Mucosa of descending colon (tissue), 3 donors: Measurements from ENCODE around the gene C4A. TPM values are rescaled to one million over a fixed set of nuclear protein-coding genes. Genes with fewer than 3 reads are reported as not detected.
"Not testable (repeated sequence)": the region's sequence is repeated elsewhere in the genome, so short reads cannot be mapped to it uniquely, and the experiment has no call there.

Experiments used
- ATAC-seq: fragments of 200-7000 bp; cut with Tn5 transposase; one replicate; pipeline ENCODE4 v1.9.1; 2020; ENCODE audit warnings: mild to moderate bottlenecking, moderate library complexity
- DNase-seq, 3 donors: peaks; one replicate each; pipeline ENCODE4 v3.0.0-alpha.2; 2020
- H3K36me3 ChIP-seq: fragments of 200-600 bp; one replicate; pipeline ENCODE4 v1.8.0; 2021; ENCODE audit warnings: low read depth, mild to moderate bottlenecking
- H3K4me1 ChIP-seq: fragments of 200-600 bp; one replicate; pipeline ENCODE4 v1.8.0; 2021; ENCODE audit warnings: low read depth, mild to moderate bottlenecking
- H3K4me3 ChIP-seq: fragments of 200-600 bp; one replicate; pipeline ENCODE4 v1.8.0; 2021; ENCODE audit warnings: mild to moderate bottlenecking
- H3K9me3 ChIP-seq: fragments of 200-600 bp; one replicate; pipeline ENCODE4 v1.8.0; 2021; ENCODE audit warnings: mild to moderate bottlenecking
- intact Hi-C, 2 donors: fragments of 100-400 bp; cut with DNase I in 1 of 2; cut with micrococcal nuclease in 1 of 2; formaldehyde crosslinking; loops; one replicate each; pipeline versions ENCODE4 v1.11.0 to v1.11.1; 2022; cut with DNase I, micrococcal nuclease
- total RNA-seq, 3 donors: library from RNA; stranded (reverse); fragmentation: NEBNext Ultra II Directional in 2 of 3; extraction: Animal tissue kit (Norgen Biotek cat#: 25700) in 2 of 3; gene quantifications; one replicate each; pipeline versions ENCODE4 v1.2.1 to v1.2.4, GENCODE V29; 2021 to 2023
- donor health status: DM: no; HTN: no; CAD: no; lungs with moderate emphysema.
- donor health status: DM: no; HTN: no; CAD: no.
- donor health status: DM: no; HTN: yes; CAD: no.

Gene C4A
- total RNA-seq, 3 donors from 2014 or later, result 10.2 to 203 (median 56.0) TPM

DNA sequence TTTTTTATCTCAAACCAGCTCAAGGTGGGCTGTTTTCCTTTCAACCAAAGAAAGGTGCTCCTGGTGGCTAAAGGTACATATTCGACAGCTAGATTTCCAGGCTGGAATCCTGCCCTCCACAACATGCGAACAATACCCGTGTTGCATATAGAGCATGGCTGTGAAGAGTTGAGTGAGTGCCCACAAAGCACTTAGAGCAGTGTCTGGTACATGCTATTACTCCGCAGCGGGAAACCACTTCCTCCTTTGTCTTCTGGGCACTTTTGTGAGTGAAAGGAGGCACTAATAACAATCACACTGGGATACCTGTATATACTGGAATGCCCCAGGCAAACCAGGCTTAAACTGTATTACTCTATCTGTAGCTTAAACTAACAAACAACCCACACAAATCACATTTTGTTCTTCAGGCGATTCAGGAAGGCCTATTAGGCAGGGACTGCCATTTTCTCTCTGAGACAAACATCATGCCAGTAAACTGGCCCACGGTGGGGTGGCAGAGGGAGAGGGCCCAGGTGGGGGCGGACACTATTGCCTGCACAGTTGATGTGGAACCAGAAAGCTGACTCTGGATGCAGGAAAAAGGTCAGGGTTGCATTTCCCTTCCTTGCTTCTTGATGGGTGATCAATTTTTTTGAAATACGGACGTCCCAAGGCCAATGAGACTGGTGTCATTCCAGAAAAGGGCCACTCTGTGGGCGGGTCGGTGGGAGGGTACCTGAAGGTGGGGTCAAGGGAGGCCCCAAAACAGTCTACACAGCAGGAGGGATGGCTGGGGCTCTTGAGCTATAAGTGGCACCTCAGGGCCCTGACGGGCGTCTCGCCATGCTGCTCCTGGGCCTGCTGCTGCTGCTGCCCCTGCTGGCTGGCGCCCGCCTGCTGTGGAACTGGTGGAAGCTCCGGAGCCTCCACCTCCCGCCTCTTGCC is 56.0 kb downstream of the C4A start, which contains the start of gene CYP21A2:
CYP21A2 (plus strand) TSS at position 818 of the 927 bp plus-strand sequence; CDS start at position 826, 8 bp downstream.
- peak; percentile 26 for ATAC-seq

DNA sequence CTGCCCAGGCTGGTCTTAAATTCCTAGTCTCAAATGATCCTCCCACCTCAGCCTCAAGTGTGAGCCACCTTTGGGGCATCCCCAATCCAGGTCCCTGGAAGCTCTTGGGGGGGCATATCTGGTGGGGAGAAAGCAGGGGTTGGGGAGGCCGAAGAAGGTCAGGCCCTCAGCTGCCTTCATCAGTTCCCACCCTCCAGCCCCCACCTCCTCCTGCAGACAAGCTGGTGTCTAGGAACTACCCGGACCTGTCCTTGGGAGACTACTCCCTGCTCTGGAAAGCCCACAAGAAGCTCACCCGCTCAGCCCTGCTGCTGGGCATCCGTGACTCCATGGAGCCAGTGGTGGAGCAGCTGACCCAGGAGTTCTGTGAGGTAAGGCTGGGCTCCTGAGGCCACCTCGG is 57.0 kb downstream of the C4A start:
- H3K36me3 ChIP-seq, H3K4me1 ChIP-seq, intact Hi-C loops, DNase-seq, H3K9me3 ChIP-seq, ATAC-seq, H3K4me3 ChIP-seq: not testable (repeated sequence)

More for the DNA sequence above, 56.0 kb downstream of the C4A start, which contains the start of gene CYP21A2:
- H3K36me3 ChIP-seq, H3K4me3 ChIP-seq, H3K4me1 ChIP-seq, H3K9me3 ChIP-seq, DNase-seq, intact Hi-C loops: not testable (repeated sequence)

- ATAC-seq, intact Hi-C loops, H3K4me1 ChIP-seq: not testable (repeated sequence)
Observed at GRCh38 chr6:32039321-32040274, 57.7 kb downstream of the C4A start.

GRCh38 chr6:32040299-32041049 is 58.6 kb downstream of the C4A start:
- H3K4me3 ChIP-seq, H3K4me1 ChIP-seq, ATAC-seq, H3K9me3 ChIP-seq, H3K36me3 ChIP-seq, intact Hi-C loops: not testable (repeated sequence)
- peak in 1 of 3 donors; percentile 21 for DNase-seq

More at GRCh38 chr6:32039321-32040274, 57.7 kb downstream of the C4A start:
- H3K9me3 ChIP-seq, H3K36me3 ChIP-seq, H3K4me3 ChIP-seq, DNase-seq: not testable (repeated sequence)

DNA sequence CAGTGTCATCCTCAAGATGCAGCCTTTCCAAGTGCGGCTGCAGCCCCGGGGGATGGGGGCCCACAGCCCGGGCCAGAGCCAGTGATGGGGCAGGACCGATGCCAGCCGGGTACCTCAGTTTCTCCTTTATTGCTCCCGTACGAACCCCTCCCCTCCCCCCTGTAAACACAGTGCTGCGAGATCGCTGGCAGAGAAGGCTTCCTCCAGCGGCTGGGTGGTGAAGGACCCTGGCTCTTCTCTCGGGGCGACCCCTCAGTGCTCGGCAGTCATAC is 59.1 kb downstream of the C4A start:
- DNase-seq, result peak in 1 of 3 donors; percentile 37
- H3K4me3 ChIP-seq, H3K4me1 ChIP-seq, ATAC-seq, intact Hi-C loops, H3K9me3 ChIP-seq, H3K36me3 ChIP-seq: not testable (repeated sequence)

GRCh38 chr6:32041385-32041784 is 59.5 kb downstream of the C4A start:
- peak in 1 of 3 donors; percentile 12 for DNase-seq
- intact Hi-C loops, ATAC-seq, H3K9me3 ChIP-seq, H3K4me3 ChIP-seq, H3K4me1 ChIP-seq, H3K36me3 ChIP-seq: not testable (repeated sequence)

DNA sequence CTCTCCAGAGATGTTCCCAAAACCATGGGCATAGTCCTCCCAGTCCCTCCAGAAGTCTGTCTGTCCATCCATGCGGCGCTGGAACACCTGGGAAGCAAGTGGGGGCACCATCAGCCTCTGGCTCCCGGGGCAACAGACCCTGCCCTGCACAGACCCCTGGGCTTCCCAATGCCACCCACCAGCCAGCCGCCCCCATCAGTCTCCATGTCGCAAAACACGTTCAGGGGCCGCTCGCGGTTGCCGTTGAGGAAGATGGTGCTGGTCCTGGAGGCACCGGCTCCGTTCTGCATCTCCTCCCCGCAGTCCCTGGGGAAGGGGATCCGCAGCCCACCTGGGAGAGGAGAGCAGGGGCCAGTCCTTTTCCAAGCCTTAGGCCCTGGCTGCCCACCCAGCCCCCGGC is 60.4 kb downstream of the C4A start:
- ATAC-seq, H3K36me3 ChIP-seq, intact Hi-C loops, H3K4me1 ChIP-seq, H3K9me3 ChIP-seq, H3K4me3 ChIP-seq: not testable (repeated sequence)
- DNase-seq, result peak in 1 of 3 donors; percentile 17

DNA sequence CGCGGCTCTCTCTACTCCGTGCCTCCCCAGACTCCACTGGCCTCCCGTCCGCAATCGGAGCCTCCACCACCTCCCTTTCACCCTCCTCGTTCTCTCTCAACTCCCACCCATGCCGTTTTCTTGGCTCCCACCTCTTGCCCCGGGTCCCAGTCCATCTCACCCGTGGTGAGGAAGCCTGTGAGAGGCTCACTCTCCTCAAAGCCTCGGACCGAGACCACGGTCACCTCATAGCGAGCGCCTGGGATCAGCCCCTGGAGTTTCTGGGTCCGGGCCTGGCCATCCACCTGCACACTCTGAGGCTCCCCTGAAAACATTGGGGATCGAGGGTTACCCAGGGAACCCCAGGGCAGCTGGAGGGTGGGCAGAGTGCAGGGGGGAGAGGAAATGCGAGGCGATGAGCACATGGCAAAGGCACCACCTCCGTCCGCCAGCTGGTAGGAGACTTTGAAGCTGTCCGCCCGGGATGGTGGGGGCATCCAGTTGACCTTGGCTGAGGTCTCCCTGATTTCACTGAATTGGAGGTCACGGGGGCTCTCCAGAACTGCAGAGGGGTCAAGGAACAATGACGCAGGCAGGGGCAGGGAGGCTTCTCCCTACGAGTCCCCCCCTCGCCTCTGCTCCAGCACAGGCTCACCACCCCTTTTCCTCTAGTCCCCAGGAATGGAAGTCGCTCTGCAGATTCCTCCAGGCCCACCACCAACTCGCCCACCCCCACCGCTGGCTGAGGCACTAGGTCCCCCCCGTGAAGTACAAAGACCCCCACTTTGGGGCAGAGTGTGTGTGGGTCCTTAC is 61.9 kb downstream of the C4A start:
- H3K4me3 ChIP-seq, ATAC-seq, H3K9me3 ChIP-seq, H3K4me1 ChIP-seq, intact Hi-C loops, H3K36me3 ChIP-seq: not testable (repeated sequence)
- peak in 1 of 3 donors; percentile 31 for DNase-seq

- H3K4me3 ChIP-seq, intact Hi-C loops, H3K36me3 ChIP-seq, H3K9me3 ChIP-seq, H3K4me1 ChIP-seq, ATAC-seq: not testable (repeated sequence)
- DNase-seq, result peak in 1 of 3 donors; percentile 35
Observed at GRCh38 chr6:32044916-32045315, 63.1 kb downstream of the C4A start.
